GM13976 (cell line): ENCODE measurements around the gene TRIM44.

Source experiments
- DNase-seq: peaks from one replicate; pipeline ENCODE4 v3.0.0; 2012; ENCODE audit warnings: low spot score
- CTCF ChIP-seq: IDR thresholded peaks from 2 replicates; pipeline ENCODE4 v1.5.1; 2012; ENCODE audit warnings: borderline replicate concordance, mild to moderate bottlenecking; ENCODE audit not compliant: insufficient read depth; ENCODE audit errors: extremely low read depth, missing control alignments, control extremely low read depth
- in situ Hi-C: fragments of 300-500 bp; cut with MboI; formaldehyde crosslinking; loops from one replicate; pipeline ENCODE4 v1.12.0; 2022; ENCODE audit warnings: low sequenced_read_pairs, mixed read lengths, inconsistent platforms; ENCODE audit not compliant: unreplicated experiment

Gene TRIM44

GRCh38 chr11:35804451-35805040 lies 142.0 kb downstream of the TRIM44 start:
- in situ Hi-C loops = loop anchor here (25.0 kb wide), 1 partner anchor 192 kb away; the partner anchor contains the start of gene FJX1
- no peak for DNase-seq
- TF ChIP-seq CTCF = no peak

- TF ChIP-seq CTCF = no peak
- in situ Hi-C loops = loop anchor here (25.0 kb wide), 1 partner anchor 197 kb away; the partner anchor contains the start of gene FJX1
- no peak for DNase-seq
Observed at GRCh38 chr11:35809561-35809960, 147.0 kb downstream of the TRIM44 start.

- TF ChIP-seq CTCF = no peak
- in situ Hi-C loops = loop anchor here (25.0 kb wide), 1 partner anchor 198 kb away; the partner anchor contains the start of gene FJX1
- no peak for DNase-seq
Observed at GRCh38 chr11:35810045-35810645, 147.6 kb downstream of the TRIM44 start.

GRCh38 chr11:35811783-35812182 lies 149.2 kb downstream of the TRIM44 start:
- DNase-seq = no peak
- no peak for TF ChIP-seq CTCF
- in situ Hi-C loops = loop anchor here (25.0 kb wide), 1 partner anchor 199 kb away; the partner anchor contains the start of gene FJX1

GRCh38 chr11:35812828-35813227 lies 150.3 kb downstream of the TRIM44 start:
- in situ Hi-C loops = loop anchor here (25.0 kb wide), 1 partner anchor 201 kb away; the partner anchor contains the start of gene FJX1
- DNase-seq = no peak
- no peak for TF ChIP-seq CTCF

- in situ Hi-C loops = loop anchor here (25.0 kb wide), 1 partner anchor 202 kb away; the partner anchor contains the start of gene FJX1
- TF ChIP-seq CTCF = no peak
- no peak for DNase-seq
Observed at GRCh38 chr11:35814081-35814695, 151.6 kb downstream of the TRIM44 start.
